ENCODE results near the gene TMUB1. TPM values are rescaled to one million over a fixed set of nuclear protein-coding genes. Genes with fewer than 3 reads are reported as not detected.

TMUB1 gene
- total and polyA plus RNA-seq, 9 of the 15 experiments (the other 6 are each of a cell fraction or from before 2014, with no cell fraction given), result 0.14 to 241 (median 74.1) TPM

DNA sequence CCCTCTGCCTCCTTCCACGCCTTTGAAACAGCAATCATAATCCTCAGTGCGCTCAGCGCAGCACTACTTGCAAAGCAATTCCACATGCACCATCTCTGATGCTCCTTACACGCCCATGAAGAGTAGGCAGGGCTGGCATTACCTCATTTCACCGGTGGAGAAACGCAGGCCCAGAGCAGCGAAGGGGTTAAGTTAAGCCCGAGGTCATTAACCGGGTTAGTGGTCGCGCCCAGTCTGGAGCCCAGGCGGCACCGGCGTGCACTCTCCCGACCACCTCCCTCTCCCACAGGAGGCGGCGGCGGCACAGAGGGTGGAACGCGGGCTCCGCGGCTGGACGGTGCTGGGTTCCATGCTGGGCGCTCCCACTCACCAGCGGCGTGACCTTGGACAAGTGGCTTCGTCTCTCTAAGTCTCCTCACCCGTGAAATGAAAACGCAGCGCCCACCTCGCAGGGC lies 3.2 kb downstream of the TMUB1 start (continued):
- TF ChIP-seq, protein P1, sequence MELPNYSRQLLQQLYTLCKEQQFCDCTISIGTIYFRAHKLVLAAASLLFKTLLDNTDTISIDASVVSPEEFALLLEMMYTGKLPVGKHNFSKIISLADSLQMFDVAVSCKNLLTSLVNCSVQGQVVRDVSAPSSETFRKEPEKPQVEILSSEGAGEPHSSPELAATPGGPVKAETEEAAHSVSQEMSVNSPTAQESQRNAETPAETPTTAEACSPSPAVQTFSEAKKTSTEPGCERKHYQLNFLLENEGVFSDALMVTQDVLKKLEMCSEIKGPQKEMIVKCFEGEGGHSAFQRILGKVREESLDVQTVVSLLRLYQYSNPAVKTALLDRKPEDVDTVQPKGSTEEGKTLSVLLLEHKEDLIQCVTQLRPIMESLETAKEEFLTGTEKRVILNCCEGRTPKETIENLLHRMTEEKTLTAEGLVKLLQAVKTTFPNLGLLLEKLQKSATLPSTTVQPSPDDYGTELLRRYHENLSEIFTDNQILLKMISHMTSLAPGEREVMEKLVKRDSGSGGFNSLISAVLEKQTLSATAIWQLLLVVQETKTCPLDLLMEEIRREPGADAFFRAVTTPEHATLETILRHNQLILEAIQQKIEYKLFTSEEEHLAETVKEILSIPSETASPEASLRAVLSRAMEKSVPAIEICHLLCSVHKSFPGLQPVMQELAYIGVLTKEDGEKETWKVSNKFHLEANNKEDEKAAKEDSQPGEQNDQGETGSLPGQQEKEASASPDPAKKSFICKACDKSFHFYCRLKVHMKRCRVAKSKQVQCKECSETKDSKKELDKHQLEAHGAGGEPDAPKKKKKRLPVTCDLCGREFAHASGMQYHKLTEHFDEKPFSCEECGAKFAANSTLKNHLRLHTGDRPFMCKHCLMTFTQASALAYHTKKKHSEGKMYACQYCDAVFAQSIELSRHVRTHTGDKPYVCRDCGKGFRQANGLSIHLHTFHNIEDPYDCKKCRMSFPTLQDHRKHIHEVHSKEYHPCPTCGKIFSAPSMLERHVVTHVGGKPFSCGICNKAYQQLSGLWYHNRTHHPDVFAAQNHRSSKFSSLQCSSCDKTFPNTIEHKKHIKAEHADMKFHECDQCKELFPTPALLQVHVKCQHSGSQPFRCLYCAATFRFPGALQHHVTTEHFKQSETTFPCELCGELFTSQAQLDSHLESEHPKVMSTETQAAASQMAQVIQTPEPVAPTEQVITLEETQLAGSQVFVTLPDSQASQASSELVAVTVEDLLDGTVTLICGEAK (IDR thresholded peaks at IDR 0.05), result 0 out of 2 replicates have a peak, but pooled peaks have one; percentile 42
- TF ChIP-seq, protein P1 (CRISPR knock-in tag; IDR thresholded peaks at IDR 0.05), result no peak
- no peak for TF ChIP-seq DNMT1 (IDR thresholded peaks at IDR 0.05)
- TF ChIP-seq KAT7 (CRISPR knock-in tag; IDR thresholded peaks at IDR 0.05; ENCODE audit: borderline replicate concordance), result no peak
- TF ChIP-seq MYC (IDR thresholded peaks at IDR 0.05; ENCODE audit: low read depth, low read length), result no peak
- peak; percentile 79; the same call in 1 of the 2 replicates for TF ChIP-seq MYC (CRISPR knock-in tag; IDR thresholded peaks at IDR 0.05; ENCODE audit: borderline replicate concordance, low read depth)
- TF ChIP-seq, protein P2, sequence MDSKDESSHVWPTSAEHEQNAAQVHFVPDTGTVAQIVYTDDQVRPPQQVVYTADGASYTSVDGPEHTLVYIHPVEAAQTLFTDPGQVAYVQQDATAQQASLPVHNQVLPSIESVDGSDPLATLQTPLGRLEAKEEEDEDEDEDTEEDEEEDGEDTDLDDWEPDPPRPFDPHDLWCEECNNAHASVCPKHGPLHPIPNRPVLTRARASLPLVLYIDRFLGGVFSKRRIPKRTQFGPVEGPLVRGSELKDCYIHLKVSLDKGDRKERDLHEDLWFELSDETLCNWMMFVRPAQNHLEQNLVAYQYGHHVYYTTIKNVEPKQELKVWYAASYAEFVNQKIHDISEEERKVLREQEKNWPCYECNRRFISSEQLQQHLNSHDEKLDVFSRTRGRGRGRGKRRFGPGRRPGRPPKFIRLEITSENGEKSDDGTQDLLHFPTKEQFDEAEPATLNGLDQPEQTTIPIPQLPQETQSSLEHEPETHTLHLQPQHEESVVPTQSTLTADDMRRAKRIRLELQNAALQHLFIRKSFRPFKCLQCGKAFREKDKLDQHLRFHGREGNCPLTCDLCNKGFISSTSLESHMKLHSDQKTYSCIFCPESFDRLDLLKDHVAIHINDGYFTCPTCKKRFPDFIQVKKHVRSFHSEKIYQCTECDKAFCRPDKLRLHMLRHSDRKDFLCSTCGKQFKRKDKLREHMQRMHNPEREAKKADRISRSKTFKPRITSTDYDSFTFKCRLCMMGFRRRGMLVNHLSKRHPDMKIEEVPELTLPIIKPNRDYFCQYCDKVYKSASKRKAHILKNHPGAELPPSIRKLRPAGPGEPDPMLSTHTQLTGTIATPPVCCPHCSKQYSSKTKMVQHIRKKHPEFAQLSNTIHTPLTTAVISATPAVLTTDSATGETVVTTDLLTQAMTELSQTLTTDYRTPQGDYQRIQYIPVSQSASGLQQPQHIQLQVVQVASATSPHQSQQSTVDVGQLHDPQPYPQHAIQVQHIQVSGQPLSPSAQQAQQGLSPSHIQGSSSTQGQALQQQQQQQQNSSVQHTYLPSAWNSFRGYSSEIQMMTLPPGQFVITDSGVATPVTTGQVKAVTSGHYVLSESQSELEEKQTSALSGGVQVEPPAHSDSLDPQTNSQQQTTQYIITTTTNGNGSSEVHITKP (IDR thresholded peaks at IDR 0.05; ENCODE audit: partially characterized antibody), result no peak
- peak in 1 of 2 experiments; percentile 66; a peak in 1 of 4 replicates for TF ChIP-seq HDAC1 (IDR thresholded peaks at IDR 0.05)
- TF ChIP-seq U2AF2 (optimal IDR thresholded peaks at IDR 0.05; ENCODE audit: low read depth, low read length), result no peak
- TF ChIP-seq, protein P3, sequence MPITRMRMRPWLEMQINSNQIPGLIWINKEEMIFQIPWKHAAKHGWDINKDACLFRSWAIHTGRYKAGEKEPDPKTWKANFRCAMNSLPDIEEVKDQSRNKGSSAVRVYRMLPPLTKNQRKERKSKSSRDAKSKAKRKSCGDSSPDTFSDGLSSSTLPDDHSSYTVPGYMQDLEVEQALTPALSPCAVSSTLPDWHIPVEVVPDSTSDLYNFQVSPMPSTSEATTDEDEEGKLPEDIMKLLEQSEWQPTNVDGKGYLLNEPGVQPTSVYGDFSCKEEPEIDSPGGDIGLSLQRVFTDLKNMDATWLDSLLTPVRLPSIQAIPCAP (CRISPR knock-in tag; IDR thresholded peaks at IDR 0.05; ENCODE audit: borderline replicate concordance), result 0 out of 2 replicates have a peak, but pooled peaks have one; percentile 17
- 0 out of 2 replicates have a peak, but pooled peaks have one; percentile 6 for TF ChIP-seq ZBTB7A (IDR thresholded peaks at IDR 0.05; ENCODE audit: borderline replicate concordance, control insufficient read depth, low read depth, low read length)
- no peak for TF ChIP-seq ELF1 (tag; IDR thresholded peaks at IDR 0.05)

Data from K562 (cell line).